Upper lobe of left lung (tissue), 4 donors: ENCODE results near the gene BRCA2.

Experiments
- EP300 ChIP-seq, 4 donors: sonication (generic); formaldehyde crosslinking; IDR thresholded peaks; one replicate each; pipeline ENCODE4 v1.5.1; 2017; ENCODE audit warnings: antibody characterized with exemption in 4 of 4, control low read depth in 2 of 4
- POLR2A ChIP-seq, 4 donors: fragments of 450-650 bp; IDR thresholded peaks; one replicate each; pipeline ENCODE4 v1.5.1; 2016 to 2017; ENCODE audit warnings: antibody characterized with exemption in 4 of 4, mild to moderate bottlenecking in 2 of 4
- POLR2AphosphoS5 ChIP-seq, 2 donors: sonication (generic); formaldehyde crosslinking; IDR thresholded peaks; one replicate each; pipeline ENCODE4 v1.5.1; 2017; ENCODE audit warnings: antibody characterized with exemption in 2 of 2
- TF ChIP-seq, protein P1 (sequence below), 6 experiments: fragments of 450-650 bp in 4 of 6; fragments of 200-600 bp in 2 of 6; sonication (generic) in 2 of 6; IDR thresholded peaks; one replicate each; pipeline ENCODE4 v1.5.1; 2016 to 2019; ENCODE audit warnings: antibody characterized with exemption in 6 of 6

DNA sequence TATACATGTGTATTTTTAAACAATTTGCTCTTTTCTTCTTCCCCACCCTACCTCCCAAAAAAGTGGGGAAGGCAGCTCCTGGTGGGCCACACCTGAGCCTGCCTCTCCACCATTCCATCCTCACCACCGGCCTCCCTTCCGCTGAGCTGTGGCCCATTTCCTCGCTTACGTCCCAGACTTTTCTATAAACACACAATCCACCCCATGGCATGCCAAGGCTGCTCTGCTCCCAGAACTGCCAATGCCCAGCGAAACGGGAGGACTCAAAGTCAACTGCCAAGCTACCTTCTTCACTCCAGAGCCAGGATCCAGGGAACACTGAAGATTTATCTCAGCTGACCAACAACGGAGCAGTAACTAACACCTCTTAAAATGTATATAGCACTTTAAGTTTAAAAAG lies 109.8 kb downstream of the BRCA2 start:
- TF ChIP-seq, protein P1, sequence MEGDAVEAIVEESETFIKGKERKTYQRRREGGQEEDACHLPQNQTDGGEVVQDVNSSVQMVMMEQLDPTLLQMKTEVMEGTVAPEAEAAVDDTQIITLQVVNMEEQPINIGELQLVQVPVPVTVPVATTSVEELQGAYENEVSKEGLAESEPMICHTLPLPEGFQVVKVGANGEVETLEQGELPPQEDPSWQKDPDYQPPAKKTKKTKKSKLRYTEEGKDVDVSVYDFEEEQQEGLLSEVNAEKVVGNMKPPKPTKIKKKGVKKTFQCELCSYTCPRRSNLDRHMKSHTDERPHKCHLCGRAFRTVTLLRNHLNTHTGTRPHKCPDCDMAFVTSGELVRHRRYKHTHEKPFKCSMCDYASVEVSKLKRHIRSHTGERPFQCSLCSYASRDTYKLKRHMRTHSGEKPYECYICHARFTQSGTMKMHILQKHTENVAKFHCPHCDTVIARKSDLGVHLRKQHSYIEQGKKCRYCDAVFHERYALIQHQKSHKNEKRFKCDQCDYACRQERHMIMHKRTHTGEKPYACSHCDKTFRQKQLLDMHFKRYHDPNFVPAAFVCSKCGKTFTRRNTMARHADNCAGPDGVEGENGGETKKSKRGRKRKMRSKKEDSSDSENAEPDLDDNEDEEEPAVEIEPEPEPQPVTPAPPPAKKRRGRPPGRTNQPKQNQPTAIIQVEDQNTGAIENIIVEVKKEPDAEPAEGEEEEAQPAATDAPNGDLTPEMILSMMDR (IDR thresholded peaks at IDR 0.05), result no peak
- TF ChIP-seq POLR2A (IDR thresholded peaks at IDR 0.05) (no peak), EP300 (IDR thresholded peaks at IDR 0.05) (no peak), POLR2AphosphoS5 (IDR thresholded peaks at IDR 0.05) (no peak)
